NB4 (cell line): ENCODE measurements around the gene GPR108.
A peak's percentile ranks its signal among the peaks of the same experiment; 100 is the strongest.

Experiments
- DNase-seq: peaks from one replicate; pipeline ENCODE4 v3.0.0; 2010; ENCODE audit warnings: low read depth
- H3K4me3 ChIP-seq: one replicate; pipeline ENCODE4 v1.5.1; 2011; ENCODE audit warnings: mild to moderate bottlenecking, low read depth, low read length, moderate library complexity
- MYC ChIP-seq: IDR thresholded peaks from 2 replicates; pipeline ENCODE4 v1.6.1; 2011; ENCODE audit warnings: low read depth, low read length
- POLR2A ChIP-seq: IDR thresholded peaks from 2 replicates; pipeline ENCODE4 v1.6.1; 2011; ENCODE audit warnings: mild to moderate bottlenecking; ENCODE audit not compliant: insufficient read length; ENCODE audit errors: extremely low read depth
- TF ChIP-seq, protein P1 (sequence below): IDR thresholded peaks from one replicate; pipeline ENCODE4 v1.5.1; 2012; ENCODE audit warnings: low read depth, low read length
- TF ChIP-seq, protein P2 (sequence below): IDR thresholded peaks from 2 replicates; pipeline ENCODE4 v1.6.1; 2011; ENCODE audit warnings: low read depth, low read length

Gene GPR108

DNA sequence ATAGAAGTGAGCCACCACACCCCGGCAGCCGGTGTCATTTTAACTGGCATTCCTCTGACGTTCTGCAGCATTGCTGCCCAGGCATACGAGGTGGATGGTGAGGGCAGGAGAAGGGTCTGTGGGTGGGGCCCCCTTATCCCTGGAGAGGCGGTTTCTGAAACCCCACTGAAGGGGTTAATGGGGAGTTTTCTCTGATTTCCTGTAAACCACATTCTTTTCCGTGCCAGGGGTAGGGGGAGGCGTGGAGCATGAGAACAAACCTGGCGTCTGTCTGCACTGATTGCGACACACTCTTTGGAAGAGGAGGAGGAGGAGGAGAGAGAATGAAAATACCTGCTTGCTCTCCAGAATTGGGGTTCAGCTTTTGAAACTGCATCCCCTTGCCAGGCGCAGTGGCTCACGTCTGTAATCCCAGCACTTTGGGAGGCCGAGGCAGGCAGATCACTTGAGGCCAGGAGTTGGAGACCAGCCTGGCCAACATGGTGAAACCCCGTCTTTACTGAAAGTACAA lies 14.2 kb downstream of the GPR108 start:
- TF ChIP-seq, protein P1, sequence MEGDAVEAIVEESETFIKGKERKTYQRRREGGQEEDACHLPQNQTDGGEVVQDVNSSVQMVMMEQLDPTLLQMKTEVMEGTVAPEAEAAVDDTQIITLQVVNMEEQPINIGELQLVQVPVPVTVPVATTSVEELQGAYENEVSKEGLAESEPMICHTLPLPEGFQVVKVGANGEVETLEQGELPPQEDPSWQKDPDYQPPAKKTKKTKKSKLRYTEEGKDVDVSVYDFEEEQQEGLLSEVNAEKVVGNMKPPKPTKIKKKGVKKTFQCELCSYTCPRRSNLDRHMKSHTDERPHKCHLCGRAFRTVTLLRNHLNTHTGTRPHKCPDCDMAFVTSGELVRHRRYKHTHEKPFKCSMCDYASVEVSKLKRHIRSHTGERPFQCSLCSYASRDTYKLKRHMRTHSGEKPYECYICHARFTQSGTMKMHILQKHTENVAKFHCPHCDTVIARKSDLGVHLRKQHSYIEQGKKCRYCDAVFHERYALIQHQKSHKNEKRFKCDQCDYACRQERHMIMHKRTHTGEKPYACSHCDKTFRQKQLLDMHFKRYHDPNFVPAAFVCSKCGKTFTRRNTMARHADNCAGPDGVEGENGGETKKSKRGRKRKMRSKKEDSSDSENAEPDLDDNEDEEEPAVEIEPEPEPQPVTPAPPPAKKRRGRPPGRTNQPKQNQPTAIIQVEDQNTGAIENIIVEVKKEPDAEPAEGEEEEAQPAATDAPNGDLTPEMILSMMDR: no peak

DNA sequence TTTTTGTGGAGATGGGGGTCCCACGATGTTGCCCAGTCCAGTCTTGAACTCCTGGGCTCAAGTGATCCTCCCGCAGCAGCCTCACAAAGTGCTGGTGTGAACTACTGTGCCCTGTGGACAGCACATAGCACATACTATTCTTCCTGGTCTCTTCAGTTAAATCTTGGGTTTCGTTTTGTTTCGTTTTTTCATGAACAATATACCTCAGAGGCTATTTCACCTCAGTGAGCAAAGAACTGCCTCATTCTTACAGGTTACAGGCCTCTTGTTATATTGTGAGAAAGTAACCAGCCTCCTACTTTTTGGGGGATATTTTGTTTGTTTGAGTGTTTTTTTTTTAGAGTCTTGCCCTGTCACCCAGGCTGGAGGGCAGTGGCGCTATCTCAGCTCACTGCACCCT lies 15.6 kb downstream of the GPR108 start:
- H3K4me3 ChIP-seq: no peak overlapping the region
- DNase-seq: peak; percentile 33
- TF ChIP-seq, protein P2, sequence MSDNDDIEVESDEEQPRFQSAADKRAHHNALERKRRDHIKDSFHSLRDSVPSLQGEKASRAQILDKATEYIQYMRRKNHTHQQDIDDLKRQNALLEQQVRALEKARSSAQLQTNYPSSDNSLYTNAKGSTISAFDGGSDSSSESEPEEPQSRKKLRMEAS: no peak
- TF ChIP-seq POLR2A (no peak), MYC (no peak)
- TF ChIP-seq, protein P1: no peak

More for the DNA sequence above, 14.2 kb downstream of the GPR108 start:
- H3K4me3 ChIP-seq: no peak overlapping the region
- peak; percentile 34 for DNase-seq

DNA sequence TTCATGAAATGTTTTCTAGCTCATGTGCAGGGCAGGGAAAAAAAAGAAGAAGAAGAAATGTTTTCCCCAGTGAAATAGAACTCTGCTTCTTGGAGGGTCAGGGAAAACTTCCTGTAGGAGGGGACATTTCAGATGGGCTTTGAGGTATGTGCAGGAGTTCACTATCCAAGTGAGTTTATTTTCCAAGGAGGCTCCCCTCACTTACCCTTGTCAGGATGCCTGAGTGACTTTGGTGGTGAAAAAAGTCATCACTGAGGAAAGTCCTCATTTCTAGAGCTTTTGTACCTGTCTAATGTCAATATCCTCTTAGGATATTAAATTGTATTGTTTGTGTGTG lies 16.3 kb downstream of the GPR108 start:
- no peak overlapping the region for H3K4me3 ChIP-seq
- DNase-seq: no peak
- no peak for TF ChIP-seq POLR2A
- no peak for TF ChIP-seq MYC
- TF ChIP-seq, protein P2: no peak
- TF ChIP-seq, protein P1: no peak

DNA sequence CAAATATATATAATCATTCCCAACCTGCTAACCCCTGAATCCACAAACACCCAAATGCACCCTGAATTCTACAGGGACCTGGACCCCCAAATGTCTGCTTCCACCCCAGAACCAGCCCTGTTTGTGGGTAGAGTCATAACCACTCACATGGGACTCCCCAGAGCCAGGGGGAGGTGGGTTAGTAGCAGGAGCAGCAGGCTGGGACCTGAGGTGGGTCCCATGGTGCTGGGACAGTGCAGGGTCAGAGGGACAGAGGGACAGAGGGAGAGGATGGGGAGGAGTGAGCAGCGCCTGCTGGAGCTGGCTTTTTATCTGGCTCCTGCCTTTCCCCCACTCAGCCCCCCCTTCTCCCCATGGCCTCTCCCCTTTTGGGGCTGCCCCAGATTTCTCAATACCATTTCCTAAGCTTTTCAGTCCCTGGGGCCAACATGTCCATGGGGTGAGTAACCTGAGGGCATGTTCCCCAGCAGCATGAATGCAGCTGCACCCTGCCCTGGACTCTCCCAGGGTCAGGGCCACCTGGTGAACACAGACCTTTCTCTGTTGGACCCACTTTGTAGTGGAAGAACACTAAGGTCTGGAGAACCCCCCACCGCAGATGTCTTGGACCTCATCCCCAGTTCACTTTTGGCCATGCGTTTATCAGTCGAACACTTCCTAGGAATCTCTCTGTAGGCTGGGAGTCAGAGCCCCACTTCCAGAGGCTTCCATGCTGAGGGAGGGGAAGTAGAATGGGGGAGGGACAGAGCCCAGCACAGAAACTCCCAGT lies 16.8 kb downstream of the GPR108 start, which contains the start of gene C3:
Gene C3, minus strand, starts transcription at position 282 of the 769 bp plus-strand sequence. Its CDS starts 61 bp downstream, at position 221.
- TF ChIP-seq, protein P2: no peak
- no peak for TF ChIP-seq MYC
- no peak for TF ChIP-seq POLR2A
- TF ChIP-seq, protein P1: no peak
- H3K4me3 ChIP-seq: no peak within 1 kb of the TSS
- DNase-seq: peak; percentile 74

DNA sequence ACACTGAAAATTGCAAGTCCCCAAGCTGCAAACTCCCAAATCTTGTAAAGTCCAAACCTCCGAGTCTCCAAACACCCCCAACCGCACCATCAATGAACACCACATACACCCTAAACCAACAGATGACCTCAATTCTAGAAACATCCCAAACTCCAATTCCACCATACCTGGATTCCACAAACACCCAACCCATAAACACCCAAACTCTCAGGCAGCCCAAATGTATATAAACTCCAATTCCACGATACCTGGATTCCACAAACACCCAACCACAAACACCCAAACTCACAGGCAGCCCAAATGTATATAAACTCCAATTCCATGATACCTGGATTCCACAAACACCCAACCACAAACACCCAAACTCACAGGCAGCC lies 17.4 kb downstream of the GPR108 start:
- no peak overlapping the region for H3K4me3 ChIP-seq
- TF ChIP-seq POLR2A: no peak
- TF ChIP-seq, protein P1: no peak
- TF ChIP-seq, protein P2: no peak
- TF ChIP-seq MYC: no peak
- no peak for DNase-seq

DNA sequence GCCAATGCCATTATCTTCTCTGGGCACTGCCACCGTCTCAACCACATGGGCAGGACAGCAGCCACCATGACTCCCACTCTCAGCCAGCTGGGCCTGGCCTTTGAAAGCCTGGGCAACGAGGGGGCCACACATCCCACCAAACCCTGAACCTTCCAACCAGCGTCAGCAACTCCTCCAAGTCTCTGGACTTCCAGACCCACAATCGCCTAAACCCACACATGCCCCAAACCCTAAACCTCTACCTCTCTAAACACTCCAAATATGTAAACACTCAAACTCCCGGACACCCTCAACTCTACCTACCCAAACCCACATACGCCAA lies 17.9 kb downstream of the GPR108 start:
- TF ChIP-seq, protein P2: no peak
- TF ChIP-seq POLR2A (no peak), MYC (no peak)
- TF ChIP-seq, protein P1: no peak
- DNase-seq: no peak
- H3K4me3 ChIP-seq: no peak overlapping the region
